Epithelial cell of alveolus of lung (primary cell): ENCODE results near the gene ADCY9. TPM values are rescaled to one million over a fixed set of nuclear protein-coding genes. Genes with fewer than 3 reads are reported as not detected.

Source experiments
- total RNA-seq: library from RNA; depleted of rRNA; stranded (reverse); fragments of >200 nt; gene quantifications from 2 replicates; pipeline ENCODE4 v1.2.1, GENCODE V29; 2015

Gene ADCY9
- 12.8 and 14.7 TPM in 2 replicates for total RNA-seq

DNA sequence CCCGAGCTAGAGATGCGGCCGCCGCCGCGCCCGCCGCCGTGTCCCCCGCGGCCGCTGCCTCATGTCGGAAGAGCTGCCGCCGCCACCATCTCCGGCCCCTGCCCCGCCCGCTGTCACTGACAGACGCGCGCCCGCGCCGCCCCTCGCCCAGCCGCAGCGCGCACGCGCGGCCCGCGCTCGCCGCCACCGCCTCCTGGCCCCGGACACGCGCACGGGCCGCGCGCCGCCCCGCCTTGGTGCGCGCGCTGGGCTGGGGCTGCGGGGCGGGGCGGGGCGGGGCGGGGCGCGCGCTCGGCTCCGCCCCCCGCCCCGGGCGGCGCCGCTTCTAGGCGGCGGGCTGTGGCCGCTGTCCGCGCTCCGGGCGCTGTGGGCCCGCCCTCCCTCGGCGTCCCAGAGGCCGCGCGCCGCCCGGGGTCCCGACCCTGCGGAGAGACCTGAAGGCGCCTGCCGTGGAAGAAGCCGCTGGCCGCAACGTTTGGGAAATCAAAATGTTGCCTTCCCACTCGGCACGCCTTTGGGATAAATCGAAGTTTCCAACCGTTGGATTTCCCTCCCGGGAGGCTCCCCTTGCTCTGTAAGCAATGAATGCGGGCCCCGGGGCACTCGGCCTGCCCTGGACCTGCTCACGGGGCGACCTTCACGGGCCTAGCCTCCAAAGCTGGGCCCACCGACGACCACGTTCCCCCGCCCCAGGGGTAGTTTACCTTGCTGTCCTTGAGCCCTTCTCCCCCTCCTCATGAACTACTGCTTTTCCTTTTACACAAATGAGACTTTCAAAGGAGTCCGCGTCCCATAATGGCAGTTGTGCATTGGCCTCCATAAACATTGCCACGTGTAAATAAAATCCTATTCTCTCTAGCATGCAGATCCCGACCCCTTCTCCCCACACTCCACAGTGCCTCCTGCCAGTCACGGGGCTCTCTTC is at the start of gene ADCY9:
ADCY9 (minus strand) TSS at position 118 of the 925 bp plus-strand sequence. CDS start 1,000 bp downstream, outside the sequence.

Other genes starting within 250 kb of the ADCY9 start
- gene CREBBP, start 235.7 kb downstream of the ADCY9 start, total RNA-seq: 14.7 and 30.2 TPM in 2 replicates
- gene SRL, start 125.6 kb upstream of the ADCY9 start, total RNA-seq: 1.0 TPM in 1 of 2 replicates, not detected in the other
- gene TFAP4, start 156.6 kb upstream of the ADCY9 start, total RNA-seq: 9.1 and 14.5 TPM in 2 replicates
- gene GLIS2, start 199.6 kb upstream of the ADCY9 start, total RNA-seq: 5.7 and 8.8 TPM in 2 replicates
- gene PAM16, start 234.9 kb upstream of the ADCY9 start, total RNA-seq: 40.1 and 50.4 TPM in 2 replicates